ENCODE results near the gene PTPRF. TPM values are rescaled to one million over a fixed set of nuclear protein-coding genes. Genes with fewer than 3 reads are reported as not detected.

Gene PTPRF
- total RNA-seq (100 to 1,000 TPM; 123 to 279 TPM), polyA plus RNA-seq (ENCODE audit: insufficient read length in 6 of 6) (100 to 1,000 TPM; 154 to 249 (median 195) TPM)
- long read RNA-seq, donor 1, partial matches to known transcripts, result 417 of 417 reads
- long read RNA-seq, donor 1, other reads (novel, unspliced or antisense), result 0 of 417 reads
- long read RNA-seq, donor 2, partial matches to known transcripts, result 252 of 253 reads
- long read RNA-seq, donor 2, other reads (novel, unspliced or antisense), result 0 of 253 reads
- long read RNA-seq, donor 3, full-length matches to known transcripts, result 2 of 10 reads
- long read RNA-seq, donor 3, partial matches to known transcripts, result 8 of 10 reads
- long read RNA-seq, donor 3, other reads (novel, unspliced or antisense), result 0 of 10 reads
- long read RNA-seq, donor 4, partial matches to known transcripts, result 7 of 14 reads
- long read RNA-seq, donor 4, other reads (novel, unspliced or antisense), result 7 of 14 reads
- long read RNA-seq, donor 5, full-length matches to known transcripts, result 1 of 38 reads
- long read RNA-seq, donor 5, partial matches to known transcripts, result 37 of 38 reads
- long read RNA-seq, donor 5, other reads (novel, unspliced or antisense), result 0 of 38 reads
- long read RNA-seq, donor 6, full-length matches to known transcripts, result 1 of 20 reads
- long read RNA-seq, donor 6, partial matches to known transcripts, result 19 of 20 reads
- long read RNA-seq, donor 6, other reads (novel, unspliced or antisense), result 0 of 20 reads
- long read RNA-seq, donor 7, result 0 reads
- long read RNA-seq, donor 8, full-length matches to known transcripts, result 1 of 241 reads
- long read RNA-seq, donor 8, partial matches to known transcripts, result 240 of 241 reads
- long read RNA-seq, donor 8, other reads (novel, unspliced or antisense), result 0 of 241 reads
- long read RNA-seq, donor 9, result 0 reads
- long read RNA-seq, donor 10, partial matches to known transcripts, result 2 of 2 reads
- long read RNA-seq, donor 10, other reads (novel, unspliced or antisense), result 0 of 2 reads
- long read RNA-seq, donor 11, partial matches to known transcripts, result 13 of 13 reads
- long read RNA-seq, donor 11, other reads (novel, unspliced or antisense), result 0 of 13 reads
- long read RNA-seq, donor 12, full-length matches to known transcripts, result 2 of 33 reads
- long read RNA-seq, donor 12, partial matches to known transcripts, result 31 of 33 reads
- long read RNA-seq, donor 12, other reads (novel, unspliced or antisense), result 0 of 33 reads

GRCh38 chr1:43530483-43531106, at the start of gene PTPRF:
TSS of gene PTPRF (plus strand) at chr1:43530883. CDS start at chr1:43545076, 14,193 bp downstream.
- Histone ChIP-seq H3K4me1 (peaks cover 3 to 23% of the 10 kb centered on the region in 2 donors), H3K9me3 (no peaks in the 10 kb centered on the region), H3K27ac (peak within 1 kb of the TSS; percentile 62 to 64), H3K27me3 (peaks cover 0 to 37% of the 10 kb centered on the region in 2 donors), H3K4me3 (peak within 1 kb of the TSS; percentile 44 to 62), H3K36me3 (no peaks in the 10 kb centered on the region)
- DNase-seq (peak; percentile 53 to 88 (median 66)), ATAC-seq (peak; percentile 72)
- intact Hi-C loops (cut with DNase I), result no loop called here
- no peak for TF ChIP-seq CTCF (IDR thresholded peaks at IDR 0.05)

DNA sequence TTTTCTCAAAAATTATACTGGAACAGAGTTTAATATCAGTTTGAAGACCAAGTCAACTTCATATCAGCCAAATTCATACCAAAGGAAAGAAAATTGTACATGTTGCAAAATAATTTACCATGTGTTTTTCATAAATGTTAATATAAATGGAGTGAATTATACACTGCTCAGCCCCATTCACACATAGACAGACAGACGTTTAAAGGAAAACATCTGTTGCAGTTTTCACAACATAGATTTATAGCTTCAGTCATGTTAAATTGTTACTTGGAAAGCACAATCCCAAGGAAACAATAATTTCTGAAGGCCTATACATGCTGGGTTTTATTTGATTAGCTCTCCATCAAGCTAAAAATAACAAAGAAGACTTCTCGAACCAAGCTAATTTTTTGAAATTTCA, 49.2 kb upstream of the PTPRF start:
- ATAC-seq (peak; percentile 17), DNase-seq (peak in 2 of 4 donors; percentile 76 to 78)
- peak overlapping the region in 1 of 2 donors; percentile 42 for H3K27ac ChIP-seq
- no peaks in the 10 kb centered on the region for H3K36me3 ChIP-seq
- no peaks in the 10 kb centered on the region for H3K4me1 ChIP-seq
- H3K4me3 ChIP-seq, result no peak overlapping the region
- no peaks in the 10 kb centered on the region for H3K27me3 ChIP-seq
- intact Hi-C loops (cut with DNase I), result no loop called here
- no peak for TF ChIP-seq CTCF (IDR thresholded peaks at IDR 0.05)
- H3K9me3 ChIP-seq, result no peaks in the 10 kb centered on the region

DNA sequence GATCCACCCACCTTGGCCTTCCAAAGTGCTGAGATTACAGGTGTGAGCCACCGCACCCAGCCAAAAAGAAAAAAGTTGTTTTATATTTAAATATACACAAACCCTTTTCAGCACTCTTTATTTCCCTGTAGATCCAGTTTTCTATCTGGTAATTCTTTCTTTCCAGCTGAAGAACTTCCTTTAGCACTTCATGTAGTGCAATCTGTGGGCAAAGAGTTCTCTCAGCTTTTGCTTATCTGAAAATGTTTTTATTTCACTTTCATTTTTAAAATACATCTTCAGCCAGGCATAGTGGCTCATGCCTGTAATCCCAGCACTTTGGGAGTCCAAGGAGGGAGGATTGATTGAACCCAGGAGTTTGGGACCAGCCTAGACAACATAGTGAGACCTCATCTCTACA, 48.5 kb upstream of the PTPRF start:
- peak overlapping the region; percentile 41 to 42 for H3K27ac ChIP-seq

DNA sequence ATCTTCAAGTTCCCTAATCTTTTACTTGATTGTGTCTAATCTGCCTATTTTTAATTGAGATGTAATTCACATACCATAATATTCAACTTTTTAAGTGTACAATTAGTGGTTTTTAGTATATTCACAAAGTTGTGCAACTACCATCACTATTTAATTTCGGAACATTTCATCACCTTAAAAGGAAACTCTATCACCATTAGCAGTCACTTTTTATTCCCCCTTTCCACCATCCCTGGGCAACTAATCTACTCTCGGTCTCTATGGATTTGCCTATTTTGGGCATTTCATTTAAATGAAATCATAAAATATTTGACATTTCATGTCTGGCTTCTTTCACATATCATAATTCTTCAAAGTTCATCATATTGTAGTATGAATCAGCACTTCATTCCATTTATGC, 46.3 kb upstream of the PTPRF start:
- H3K4me3 ChIP-seq, result no peak overlapping the region
- H3K9me3 ChIP-seq, result peaks cover 0 to 26% of the 10 kb centered on the region in 2 donors
- ATAC-seq (no peak), DNase-seq (no peak)
- no peaks in the 10 kb centered on the region for H3K4me1 ChIP-seq
- H3K27ac ChIP-seq, result no peak overlapping the region
- no peak for TF ChIP-seq CTCF (IDR thresholded peaks at IDR 0.05)
- H3K36me3 ChIP-seq, result no peaks in the 10 kb centered on the region
- H3K27me3 ChIP-seq, result no peaks in the 10 kb centered on the region
- intact Hi-C loops (cut with DNase I), result no loop called here

More for the DNA sequence above, 48.5 kb upstream of the PTPRF start:
- DNase-seq, result peak in 2 of 4 donors; percentile 77 to 83
- Histone ChIP-seq H3K36me3 (no peaks in the 10 kb centered on the region), H3K4me3 (no peak overlapping the region), H3K9me3 (peaks cover 0 to 5% of the 10 kb centered on the region in 2 donors), H3K4me1 (no peaks in the 10 kb centered on the region), H3K27me3 (no peaks in the 10 kb centered on the region)
- TF ChIP-seq CTCF (IDR thresholded peaks at IDR 0.05), result no peak
- peak; percentile 81 for ATAC-seq
- intact Hi-C loops (cut with DNase I), result no loop called here

All from left lung (tissue), 14 donors.